Stimulated activated CD8-positive, alpha-beta memory T cell treated with anti-CD3 and anti-CD28 coated beads, Interleukin-2, amount 100 ng/mL, for 48 hours (primary cell): ENCODE data around the gene MRC2.

Experiments used
- DNase-seq, 2 donors: peaks; one replicate each; pipeline ENCODE4 v3.0.0-alpha.2; 2020; ENCODE audit warnings: low read depth in 2 of 2

The MRC2 gene

DNA sequence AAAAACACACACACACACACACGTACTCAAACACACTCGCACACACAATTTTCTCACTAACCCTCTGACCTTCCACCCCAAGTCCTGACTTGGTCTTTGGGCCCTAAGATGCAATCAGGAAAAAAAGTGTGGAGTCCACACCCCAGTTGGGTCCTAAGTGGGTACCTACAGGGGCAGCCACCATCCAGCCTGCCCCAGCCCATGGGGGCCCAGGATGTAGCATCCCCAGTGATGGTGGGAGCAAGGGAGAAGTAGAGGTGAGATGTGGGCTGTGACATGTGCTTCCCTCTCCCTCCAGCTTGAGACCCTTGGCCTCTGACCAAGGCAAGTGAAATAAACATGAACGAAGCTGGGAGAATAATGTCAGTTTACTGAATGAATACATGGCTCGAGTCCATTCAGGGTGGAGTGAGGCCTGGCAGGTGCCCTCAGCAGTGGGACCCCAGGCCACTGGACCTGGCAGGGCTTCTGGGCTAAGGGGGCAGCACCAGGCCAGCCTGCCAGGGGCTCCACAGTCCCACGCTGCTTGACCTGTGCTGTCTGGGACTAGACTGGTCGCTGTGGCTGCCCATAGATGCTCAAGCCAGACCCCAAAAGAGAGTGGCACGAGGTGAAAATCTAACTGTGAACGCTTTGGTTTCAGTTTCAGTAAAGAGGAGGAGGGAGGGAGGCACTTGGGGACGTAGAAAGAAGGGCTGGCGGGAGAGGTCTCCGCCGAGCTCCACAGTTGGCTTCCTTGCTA is 73.7 kb downstream of the MRC2 start:
- no peak for DNase-seq

DNA sequence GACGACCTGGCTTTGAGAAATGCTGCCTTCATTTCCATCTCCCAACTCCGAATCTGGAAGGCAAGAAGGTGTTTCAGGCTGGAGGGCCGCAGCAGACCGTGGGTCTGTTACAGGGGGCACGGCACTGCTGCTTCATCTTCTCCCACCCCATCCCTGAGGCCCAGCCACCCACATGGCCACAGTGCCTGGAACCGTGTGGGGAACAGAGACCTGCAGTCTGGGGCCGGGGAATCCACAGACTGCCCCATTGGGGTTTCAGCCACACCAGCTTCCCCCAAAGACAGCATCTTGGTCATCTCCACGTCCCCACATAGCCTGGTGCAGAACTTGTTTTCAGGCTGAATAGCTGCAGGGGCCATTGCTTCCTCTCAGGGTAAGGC is 74.2 kb downstream of the MRC2 start:
- DNase-seq, result no peak

DNA sequence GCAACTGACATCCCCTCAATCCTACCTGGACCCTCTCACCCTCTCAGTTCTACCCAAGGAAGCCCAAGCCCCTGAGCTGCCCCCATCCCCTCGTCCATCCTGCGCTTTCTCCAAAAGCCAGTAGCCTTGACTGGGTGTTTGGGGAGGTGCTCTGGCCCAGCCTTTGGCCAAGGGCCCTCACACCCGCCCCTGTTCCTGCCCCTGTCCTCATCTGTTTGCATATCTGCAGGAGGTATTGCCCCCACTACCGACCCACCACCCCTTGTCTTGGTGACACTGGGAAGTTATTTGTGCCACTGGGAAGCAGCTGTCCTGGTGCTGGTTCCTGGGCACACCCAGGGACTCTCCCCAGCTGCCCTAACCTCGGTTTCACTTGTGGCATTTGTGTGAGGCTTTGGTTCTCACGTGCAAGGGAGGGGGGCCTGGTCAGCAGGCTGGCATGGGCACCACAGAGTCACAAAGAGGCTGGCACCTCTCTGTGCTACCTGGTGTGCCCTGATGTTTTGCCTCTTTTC is 75.3 kb downstream of the MRC2 start:
- no peak for DNase-seq

DNA sequence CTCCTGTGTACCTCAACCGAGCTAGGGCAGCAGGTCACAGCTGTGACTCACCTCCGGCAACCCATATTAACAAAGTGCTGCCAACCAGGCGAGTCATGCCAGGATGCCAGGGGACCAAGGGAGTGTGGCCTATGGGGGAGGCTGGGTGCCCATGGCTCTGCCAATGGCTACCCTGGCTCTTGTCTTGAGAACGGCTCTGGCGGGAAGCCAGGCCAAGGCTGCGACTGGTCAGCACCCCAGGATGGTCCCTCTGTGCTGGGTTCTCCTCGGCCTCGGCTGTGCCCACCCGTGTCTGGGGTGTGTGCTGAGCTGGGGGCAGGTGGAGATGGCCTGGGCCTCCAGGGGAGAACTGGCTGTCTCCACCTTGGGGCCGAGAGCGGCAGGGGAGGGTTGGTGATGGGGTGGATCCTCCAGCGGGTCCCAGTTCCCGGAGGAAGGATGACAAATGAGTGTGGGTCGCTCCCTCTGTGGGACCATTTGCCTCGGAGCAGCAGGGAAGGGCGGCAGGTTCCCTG is 75.8 kb downstream of the MRC2 start:
- DNase-seq, result no peak

DNA sequence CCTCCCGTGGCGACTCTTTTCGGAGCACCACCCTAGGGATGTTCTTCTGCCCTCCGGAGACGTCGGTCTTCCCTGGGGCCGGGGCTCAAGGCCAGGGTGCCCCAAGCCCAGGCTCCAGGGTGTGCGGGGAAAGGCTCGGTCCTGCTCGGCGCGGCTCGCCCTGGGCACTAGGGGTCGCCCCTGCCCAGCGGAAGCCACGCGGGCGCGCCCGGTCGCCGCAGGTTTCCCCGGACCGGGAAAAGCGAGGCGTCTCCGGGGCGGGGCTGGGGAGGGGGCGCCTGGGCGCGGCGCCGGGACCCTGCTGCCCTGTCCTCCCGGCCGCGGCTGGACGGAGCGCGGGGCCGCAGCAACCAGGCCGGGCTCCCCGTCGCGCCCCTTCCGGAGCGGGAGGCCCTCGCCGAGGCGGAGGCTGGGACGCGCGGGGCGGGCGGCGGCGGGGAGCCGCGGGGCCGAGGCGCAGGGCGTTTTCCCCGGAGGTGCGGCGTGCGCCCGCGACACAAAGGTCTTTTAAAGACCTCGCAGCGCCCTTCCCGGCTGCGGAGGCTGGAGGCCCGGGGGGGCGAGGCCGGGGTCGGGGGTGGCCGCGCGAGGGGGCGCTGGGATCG is 76.4 kb downstream of the MRC2 start:
- peak; percentile 60 for DNase-seq

DNA sequence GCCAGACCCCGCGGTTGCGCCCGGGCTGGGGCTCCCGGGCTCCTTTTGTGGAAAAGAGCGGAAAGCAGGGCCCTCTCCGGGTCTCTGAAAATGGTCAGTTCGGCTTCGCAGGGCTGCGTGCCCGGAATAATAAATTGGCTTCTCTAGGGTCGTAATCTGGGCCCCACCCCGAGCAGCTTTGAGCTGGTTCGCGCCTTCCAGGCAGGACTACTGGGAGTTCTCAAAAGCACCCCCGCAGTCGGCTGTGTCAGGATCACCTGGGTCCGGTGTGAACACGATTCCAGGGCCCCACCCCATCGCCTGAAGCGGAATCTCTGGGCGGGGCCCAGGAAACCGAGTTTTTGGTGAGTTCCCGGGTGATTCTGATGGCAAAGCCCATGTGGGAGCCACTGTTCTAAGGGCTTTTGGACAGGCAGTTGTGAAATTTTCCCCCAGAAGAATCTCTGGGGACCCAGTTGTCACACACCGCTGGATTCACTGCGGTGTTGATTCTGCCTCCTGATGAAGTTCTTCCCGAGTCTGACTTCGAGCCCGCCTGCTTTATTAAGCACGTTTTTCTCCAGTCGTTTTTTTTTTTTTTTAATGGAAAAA is 77.0 kb downstream of the MRC2 start:
- DNase-seq, result no peak

DNA sequence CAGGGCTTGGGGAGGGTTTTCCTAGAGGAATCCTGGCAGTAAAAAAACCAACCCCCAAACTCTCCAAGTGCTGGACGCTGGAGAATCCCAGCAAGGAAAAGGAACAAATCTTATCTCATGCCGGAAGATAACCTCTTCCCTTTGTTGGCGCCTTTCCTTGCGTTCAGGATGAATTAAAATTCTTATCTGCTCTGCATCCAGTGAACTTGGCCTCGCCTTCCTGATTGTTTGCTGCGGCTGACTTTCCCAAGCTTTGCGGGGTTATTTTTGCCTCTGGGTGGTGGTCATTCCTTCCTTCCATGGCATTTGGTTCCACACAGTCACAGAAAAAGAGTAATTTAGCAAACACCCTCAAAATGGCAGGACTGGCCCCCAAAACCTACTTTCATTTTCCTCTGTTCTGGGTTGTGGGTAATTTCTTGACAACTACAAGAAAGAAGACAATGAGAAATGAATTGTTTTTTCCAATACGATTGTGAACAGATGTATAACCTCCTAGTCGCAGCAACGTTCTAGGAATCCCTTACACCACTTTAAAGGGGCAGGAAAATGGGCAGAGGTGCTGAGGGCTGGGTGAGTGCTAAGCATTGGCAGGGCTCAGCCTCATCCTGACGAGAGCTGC is 77.8 kb downstream of the MRC2 start:
- DNase-seq, result no peak

DNA sequence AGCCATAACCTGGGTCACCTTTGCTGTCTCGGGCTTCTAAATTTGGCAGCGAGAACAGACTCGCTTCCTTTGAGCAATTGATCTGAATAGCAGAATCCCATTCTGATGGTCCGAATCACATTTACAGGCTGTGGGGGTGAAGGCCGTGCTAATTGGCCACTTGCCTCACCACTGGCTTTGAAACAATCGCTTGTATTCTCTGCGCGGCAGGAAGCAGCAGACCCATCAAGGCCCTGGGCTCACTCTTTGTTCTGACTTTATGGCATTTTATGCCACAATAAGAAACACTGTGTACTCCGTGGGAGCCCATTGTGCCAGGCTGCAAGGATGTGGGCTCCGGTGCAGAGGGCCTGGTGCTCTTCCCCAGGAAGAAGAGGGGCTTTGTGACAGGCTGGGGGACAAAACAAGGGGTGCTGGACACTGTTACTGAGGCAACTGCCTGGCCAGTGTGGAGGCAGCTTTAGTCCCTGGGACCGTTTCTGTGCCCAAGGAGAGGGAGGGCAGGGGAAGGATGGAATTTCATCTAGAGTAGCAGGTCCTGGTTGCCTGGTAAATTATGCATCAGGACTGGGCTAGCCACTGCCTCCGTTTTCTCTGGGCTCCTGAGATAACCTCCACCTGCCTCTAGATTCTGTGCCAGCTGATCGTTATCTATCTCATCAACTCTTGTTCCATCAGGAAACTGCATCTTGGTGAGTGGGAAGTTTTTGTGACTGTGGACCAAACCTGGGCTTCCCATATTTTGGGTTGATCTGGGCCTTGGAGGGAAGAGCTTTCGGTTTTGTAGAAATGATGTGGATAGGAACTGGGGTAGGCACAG is 78.5 kb downstream of the MRC2 start:
- DNase-seq, result no peak

DNA sequence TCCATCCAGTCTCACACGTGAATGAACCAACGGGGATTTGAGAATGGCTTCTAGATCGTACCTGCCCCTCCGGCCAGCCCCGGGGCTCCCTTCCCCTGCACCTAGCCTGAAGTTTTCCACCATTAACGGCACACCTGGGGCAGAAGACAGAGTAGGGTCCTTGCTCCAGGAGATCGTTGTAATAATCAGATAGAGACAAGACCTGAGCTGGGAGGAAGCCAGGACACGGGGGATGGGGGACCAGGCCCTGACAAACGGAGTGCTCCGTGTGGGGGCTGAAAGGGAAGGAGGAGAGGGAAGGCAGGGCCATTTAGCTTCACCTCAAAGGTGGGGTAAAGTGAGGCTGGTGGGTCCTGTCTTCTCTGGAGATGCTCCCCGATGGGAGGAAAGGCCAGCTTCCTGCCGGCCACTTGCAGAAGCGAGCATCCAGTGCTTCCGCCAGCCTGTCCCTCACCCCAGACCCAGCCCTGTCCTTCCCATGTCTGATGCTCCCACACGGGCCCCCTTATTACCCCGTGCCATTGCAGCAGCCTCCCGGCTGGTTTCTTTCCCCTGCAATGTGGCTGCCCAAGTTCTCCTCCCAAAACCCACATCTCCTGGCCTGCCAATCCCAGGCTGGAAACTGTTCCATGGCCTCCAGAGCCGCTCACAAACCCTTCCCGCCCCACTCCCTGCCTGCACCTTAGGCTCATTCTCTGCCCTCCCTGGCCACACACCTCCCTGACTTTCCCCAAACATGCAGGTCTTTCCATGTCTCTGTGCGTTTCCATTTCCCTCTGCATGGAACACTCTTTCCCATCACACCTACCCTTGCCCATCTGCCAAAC is 79.3 kb downstream of the MRC2 start:
- no peak for DNase-seq

DNA sequence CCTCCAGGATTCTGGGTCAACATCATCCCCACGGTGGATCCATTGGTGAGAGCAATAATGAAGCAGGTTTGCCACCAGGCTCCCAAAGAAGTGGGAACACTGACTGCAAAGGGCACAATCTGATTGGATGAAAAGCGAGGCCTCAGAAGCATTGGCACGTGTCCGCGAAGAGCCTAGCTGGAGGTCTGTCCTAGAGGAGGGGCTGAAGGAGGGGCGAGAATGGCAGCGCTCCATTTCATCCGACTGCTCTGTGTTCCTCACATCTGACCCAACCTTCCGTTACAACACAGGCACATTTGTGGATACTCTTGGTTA is 79.9 kb downstream of the MRC2 start:
- no peak for DNase-seq

DNA sequence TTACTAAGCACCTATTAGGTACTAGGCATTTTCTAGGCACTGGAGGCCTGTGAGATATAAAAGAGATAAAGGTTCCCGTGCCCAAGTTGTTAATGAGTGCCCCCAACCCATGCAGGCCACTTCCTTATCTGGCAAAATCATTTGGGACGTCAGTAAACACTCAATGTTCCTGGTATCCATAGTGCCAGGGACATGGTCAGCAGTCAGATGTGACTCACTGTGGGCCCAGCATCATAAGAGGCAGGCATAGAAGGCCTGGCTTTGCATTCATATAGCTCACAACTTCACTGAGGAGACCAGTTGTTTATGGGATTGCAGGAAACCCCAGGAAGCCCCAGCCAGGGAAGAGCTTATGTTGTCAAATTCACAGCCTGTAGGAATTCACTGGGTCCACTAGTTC is 81.1 kb downstream of the MRC2 start:
- no peak for DNase-seq

DNA sequence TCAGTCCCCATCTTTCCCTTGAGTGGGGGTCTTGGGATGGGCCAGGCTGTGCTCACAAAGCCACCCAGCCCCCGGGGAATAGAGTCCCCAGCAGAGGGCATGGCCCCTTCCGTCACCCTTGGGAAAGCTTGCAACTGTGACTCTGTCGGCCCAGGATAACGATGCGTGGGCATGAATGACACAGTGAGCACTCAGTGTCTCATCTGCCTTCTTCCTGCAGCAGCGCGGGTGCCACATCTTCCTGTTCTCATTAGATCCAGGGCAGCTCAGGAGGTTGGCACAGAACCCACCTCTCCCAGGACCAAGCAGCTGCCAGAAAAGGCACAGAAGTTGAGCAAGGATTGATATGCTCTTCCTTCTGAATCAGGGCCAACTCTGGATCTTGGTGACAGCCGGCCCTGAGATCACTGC is 84.7 kb downstream of the MRC2 start:
- no peak for DNase-seq

DNA sequence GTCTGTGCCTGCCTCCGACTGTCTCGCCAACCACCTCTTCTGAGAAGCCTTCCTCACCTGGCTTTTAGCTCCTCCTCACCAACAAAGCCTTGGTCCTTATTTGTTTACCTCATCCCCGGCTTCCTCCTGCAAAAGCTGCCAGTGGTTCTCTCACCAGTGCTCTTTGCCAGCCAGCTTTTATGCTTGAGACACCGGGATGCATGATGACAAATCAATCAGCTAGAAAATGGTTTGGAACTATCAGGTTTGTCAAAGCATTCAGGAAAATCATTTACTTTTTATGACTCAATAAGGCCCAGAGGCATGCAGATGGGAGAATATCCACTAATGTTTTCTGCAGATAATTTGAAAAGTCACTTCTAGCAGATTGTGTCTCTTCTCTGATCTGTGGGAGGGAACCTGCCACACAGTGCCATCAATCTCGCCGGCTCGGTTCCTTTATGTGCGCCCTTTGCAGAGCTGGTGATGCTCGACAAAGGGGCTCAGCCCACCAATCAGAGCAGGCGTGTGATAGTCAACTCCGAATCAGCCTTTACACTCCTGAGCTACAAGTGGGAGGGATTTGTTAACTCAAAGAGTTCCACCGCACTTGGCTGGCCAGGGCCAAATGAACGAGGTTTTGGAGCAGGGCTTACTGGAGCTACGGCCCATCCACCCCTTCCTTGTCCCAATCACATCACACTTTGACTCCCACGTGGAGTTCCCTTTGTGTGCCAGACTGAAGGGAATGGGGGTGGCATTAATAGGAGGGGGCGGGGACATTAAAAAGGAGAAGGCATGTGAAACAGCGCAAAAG is 85.8 kb downstream of the MRC2 start:
- DNase-seq, result no peak

DNA sequence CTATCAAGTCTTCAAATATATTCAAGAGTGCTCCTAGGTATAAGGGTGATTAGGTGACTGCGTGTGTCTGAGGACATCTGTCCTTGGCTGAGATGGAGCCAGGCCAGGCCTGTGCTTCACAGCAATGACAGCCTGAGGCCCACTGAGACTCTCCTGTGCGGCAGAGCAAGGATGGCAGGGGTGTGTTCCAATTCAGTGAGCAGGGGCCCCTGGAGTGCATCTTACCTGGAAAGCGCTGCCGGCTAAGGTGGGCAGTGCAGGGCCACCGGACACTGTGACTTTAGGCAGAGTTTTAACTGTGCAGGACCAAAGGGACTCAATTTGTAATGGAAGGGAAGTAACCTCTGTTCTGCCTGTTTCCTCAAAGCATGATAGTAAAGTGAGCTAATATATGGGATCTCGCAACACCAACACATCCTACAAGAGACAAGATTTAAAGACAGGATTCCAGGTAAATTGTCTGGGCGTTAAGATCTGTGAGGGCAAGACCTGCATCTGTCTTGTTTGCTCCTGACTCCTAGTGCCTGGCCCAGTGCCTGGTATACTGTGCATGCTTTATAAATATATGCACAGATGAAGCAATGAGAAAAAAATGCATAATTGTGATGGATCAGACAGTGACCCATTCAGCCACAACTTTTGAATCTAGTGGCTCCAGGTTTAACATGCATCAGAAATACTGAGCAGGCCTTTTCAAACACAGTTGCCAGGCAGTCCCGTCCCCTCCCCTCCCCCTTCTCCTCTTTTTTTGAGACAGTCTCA is 86.7 kb downstream of the MRC2 start:
- no peak for DNase-seq

DNA sequence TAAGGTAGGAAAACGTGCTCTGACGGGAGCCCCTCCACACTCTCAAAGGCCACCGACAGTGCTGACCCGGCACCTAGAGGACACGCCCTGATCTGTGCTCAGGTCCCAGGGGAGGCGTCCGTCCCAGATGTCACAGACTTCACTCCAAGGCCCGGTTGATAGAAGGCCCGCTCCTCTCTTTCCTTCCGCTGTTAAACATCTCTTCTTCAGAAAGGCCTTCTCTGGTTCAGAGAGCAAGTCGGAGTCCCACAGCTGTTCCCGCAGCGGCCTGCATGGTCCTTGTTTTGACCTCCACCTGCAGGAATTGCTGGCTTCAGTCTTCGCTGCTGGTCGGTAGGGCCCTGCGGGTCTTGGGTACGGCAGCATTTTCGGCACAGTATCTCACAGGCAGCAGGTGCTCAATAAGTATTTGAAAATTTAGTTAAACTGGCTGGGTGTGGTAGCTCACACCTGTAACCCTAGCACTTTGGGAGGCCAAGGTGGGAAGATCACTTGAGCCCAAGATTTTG is 88.5 kb downstream of the MRC2 start:
- DNase-seq, result no peak

DNA sequence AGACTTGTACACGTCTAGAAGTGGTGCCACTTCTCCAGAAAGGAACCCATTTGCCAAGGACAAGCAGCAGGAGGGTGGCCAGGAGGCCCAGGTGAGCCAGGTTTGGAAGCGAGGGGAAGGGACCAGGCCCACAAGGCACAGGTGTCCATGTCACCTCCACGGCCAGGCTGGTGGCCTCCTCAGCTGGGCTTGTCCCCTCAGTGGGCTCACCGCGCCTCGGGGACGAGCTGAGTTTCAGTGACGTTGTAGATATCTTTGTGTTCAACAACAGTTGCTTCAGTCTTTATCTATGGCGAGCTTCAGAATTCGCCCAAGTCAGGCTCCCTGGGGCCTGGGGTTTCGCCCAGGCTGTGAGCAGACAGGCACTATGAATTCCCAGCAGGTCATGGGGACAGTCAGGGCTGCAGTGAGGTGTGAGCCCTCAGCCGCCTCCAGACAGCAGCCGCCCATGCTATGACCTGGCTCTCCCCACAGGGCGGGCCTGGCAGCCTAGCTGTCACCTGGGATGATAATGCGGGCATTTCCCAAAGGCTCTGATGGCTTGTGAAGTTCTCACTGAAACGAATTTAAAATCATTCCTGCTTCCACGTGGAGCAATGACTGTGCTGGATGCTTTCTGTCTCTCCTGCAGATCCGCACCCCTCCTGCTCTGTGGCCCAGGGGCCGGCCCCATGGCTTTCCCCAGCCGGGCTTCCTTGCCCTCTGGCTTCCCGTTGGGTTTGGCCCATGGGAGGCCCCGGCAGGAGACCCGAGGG is 89.5 kb downstream of the MRC2 start:
- no peak for DNase-seq

DNA sequence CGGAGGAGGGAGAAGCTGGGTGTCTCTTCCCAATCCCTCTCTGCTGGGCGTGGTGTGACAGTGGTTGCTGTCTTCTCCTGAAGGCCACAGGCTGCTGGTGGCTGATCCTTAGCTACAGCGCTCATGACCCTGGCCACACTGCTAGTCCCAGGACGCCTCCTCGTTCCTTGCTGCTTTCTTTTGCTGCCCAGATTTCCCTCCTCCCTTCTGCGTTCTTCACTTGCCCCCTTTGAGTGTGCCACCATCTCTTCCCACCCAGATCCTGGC is 90.1 kb downstream of the MRC2 start:
- no peak for DNase-seq

DNA sequence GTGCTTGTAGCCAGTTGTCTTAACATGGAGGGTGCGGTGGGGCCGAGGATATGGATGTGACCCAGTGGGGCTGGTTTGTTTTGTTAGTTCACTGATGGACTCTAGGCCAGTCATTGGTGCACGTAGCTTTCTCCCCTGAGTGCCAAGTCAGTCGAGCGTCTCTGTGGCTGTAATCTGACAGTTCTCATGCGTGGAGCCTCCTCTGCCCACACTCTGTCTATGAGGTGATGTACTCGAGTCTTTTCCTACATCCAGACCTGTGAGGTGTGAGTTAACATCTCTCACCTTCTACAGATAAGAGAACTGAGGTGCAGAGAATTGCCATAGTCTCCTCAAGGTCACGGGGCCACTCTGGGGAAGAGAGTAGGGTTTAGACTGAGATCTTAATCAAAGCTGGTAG is 90.4 kb downstream of the MRC2 start:
- DNase-seq, result no peak

DNA sequence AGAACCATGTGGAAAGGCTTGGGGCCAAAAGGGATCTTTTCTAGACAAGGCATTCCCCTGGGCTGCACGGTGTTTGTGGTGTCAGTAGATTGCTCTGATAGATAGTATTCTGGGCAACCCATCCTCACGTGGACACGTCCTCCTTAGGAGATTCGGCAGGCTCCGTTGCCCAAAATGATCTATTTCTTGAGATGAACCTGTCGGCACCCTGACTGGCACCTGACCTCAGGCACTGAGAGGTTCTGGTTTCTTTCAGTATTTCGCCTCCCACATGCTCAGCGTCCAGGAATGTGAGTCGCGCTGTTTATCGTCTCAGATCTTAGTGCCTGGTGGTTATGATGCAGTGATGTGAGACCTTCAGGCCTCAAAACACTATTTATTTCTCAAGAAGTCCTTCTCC is 91.0 kb downstream of the MRC2 start:
- peak in 1 of 2 donors; percentile 34 for DNase-seq
